ENCODE data around the gene EPB41L1.

EPB41L1 gene

DNA sequence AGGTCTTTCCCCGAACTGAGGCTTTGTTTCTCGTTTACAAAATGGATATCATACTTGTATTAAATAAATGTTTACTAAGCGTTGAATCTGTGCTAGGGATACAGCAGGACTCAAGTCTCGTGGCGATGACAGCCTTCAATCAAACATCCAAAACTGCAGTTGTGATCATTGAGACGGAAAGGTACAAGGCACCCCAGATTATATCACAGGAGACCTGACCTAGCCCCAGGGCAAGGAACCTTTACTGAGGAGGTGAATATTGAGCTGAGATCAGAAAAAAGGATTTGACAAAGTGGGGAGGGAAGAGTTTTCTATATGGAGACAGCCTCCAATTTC lies 82.2 kb downstream of the EPB41L1 start:
- TF ChIP-seq, protein P1, sequence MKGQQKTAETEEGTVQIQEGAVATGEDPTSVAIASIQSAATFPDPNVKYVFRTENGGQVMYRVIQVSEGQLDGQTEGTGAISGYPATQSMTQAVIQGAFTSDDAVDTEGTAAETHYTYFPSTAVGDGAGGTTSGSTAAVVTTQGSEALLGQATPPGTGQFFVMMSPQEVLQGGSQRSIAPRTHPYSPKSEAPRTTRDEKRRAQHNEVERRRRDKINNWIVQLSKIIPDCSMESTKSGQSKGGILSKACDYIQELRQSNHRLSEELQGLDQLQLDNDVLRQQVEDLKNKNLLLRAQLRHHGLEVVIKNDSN (IDR thresholded peaks at IDR 0.05): no peak
- TF ChIP-seq NFIC (IDR thresholded peaks at IDR 0.05): no peak
- no peak for TF ChIP-seq EGR1 (IDR thresholded peaks at IDR 0.05)
- TF ChIP-seq TAF1 (IDR thresholded peaks at IDR 0.05; ENCODE audit: low read depth): no peak
- TF ChIP-seq RAD21 (IDR thresholded peaks at IDR 0.05; ENCODE audit: low read depth): no peak

- TF ChIP-seq EGR1 (IDR thresholded peaks at IDR 0.05) (no peak), MAX (IDR thresholded peaks at IDR 0.05) (no peak), REST (IDR thresholded peaks at IDR 0.05; ENCODE audit: low read depth) (no peak), ZBTB7A (IDR thresholded peaks at IDR 0.05; ENCODE audit: low read depth) (no peak), CREB1 (IDR thresholded peaks at IDR 0.05; ENCODE audit: low read depth) (no peak), NFIC (IDR thresholded peaks at IDR 0.05) (no peak), TAF1 (IDR thresholded peaks at IDR 0.05; ENCODE audit: low read depth) (no peak)
Measured at GRCh38 chr20:36237477-36237876, 82.9 kb downstream of the EPB41L1 start.

DNA sequence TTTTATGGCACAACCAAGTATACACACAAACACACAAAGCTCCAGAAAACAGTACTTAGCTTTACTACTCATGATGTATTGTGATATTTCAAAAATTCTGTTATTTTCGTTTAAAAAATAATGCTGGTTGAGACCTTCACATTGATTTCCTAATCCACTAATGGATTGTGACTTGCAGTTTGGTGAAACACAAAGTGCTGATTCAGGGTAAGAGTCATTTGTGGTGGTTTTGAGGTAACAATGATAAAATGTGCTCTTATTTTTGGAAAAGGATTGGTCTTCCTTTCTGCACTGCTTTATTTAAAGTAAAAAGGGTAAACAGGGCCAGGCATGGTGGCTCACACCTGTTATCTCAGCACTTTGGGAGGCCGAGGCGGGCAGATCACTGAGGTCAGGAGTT lies 83.6 kb downstream of the EPB41L1 start:
- TF ChIP-seq RAD21 (IDR thresholded peaks at IDR 0.05; ENCODE audit: low read depth) (no peak), EP300 (IDR thresholded peaks at IDR 0.05; ENCODE audit: borderline replicate concordance) (no peak), ZBTB7A (IDR thresholded peaks at IDR 0.05; ENCODE audit: low read depth) (no peak), TAF1 (IDR thresholded peaks at IDR 0.05; ENCODE audit: low read depth) (no peak), YY1 (IDR thresholded peaks at IDR 0.05; ENCODE audit: low read depth) (no peak), EGR1 (IDR thresholded peaks at IDR 0.05) (no peak), MAX (IDR thresholded peaks at IDR 0.05) (no peak)
- TF ChIP-seq, protein P1 (IDR thresholded peaks at IDR 0.05): no peak

DNA sequence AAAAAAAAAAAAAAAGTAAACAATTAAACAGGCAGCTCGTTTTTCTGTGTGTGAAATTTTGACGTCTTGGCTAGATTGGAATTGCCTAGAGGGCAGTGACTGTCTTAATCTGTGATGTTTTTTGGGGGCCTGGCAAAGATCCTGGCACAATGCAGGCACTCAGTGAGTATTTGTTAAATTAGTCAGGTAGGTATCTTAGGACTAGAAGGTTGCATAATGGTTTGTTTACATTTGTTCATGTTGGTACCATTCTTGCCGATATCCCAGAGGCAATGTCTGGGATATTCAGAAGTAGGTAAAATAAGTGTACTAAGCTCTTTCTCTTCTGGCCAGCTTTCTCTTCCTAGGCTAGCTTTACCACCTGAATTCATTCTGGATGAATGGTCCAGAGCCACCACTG lies 84.2 kb downstream of the EPB41L1 start:
- TF ChIP-seq CEBPB (IDR thresholded peaks at IDR 0.05): no peak
- TF ChIP-seq EGR1 (IDR thresholded peaks at IDR 0.05): no peak
- TF ChIP-seq FOXM1 (IDR thresholded peaks at IDR 0.05; ENCODE audit: borderline replicate concordance, low read depth): no peak
- TF ChIP-seq REST (IDR thresholded peaks at IDR 0.05; ENCODE audit: low read depth): no peak
- no peak for TF ChIP-seq RAD21 (IDR thresholded peaks at IDR 0.05; ENCODE audit: low read depth)
- TF ChIP-seq YY1 (IDR thresholded peaks at IDR 0.05; ENCODE audit: low read depth): no peak
- TF ChIP-seq, protein P1 (IDR thresholded peaks at IDR 0.05): no peak
- no peak for TF ChIP-seq TAF1 (IDR thresholded peaks at IDR 0.05; ENCODE audit: low read depth)
- no peak for TF ChIP-seq ZBTB7A (IDR thresholded peaks at IDR 0.05; ENCODE audit: low read depth)
- TF ChIP-seq EP300 (IDR thresholded peaks at IDR 0.05; ENCODE audit: borderline replicate concordance): no peak
- no peak for TF ChIP-seq TCF12 (IDR thresholded peaks at IDR 0.05; ENCODE audit: low read depth)
- TF ChIP-seq MAX (IDR thresholded peaks at IDR 0.05): no peak
- TF ChIP-seq TEAD4 (IDR thresholded peaks at IDR 0.05): no peak
- no peak for TF ChIP-seq CREB1 (IDR thresholded peaks at IDR 0.05; ENCODE audit: low read depth)

- TF ChIP-seq MAX (IDR thresholded peaks at IDR 0.05) (no peak), TCF12 (IDR thresholded peaks at IDR 0.05; ENCODE audit: low read depth) (no peak), EGR1 (IDR thresholded peaks at IDR 0.05) (no peak), ZBTB7A (IDR thresholded peaks at IDR 0.05; ENCODE audit: low read depth) (no peak), CEBPB (IDR thresholded peaks at IDR 0.05) (no peak), FOXM1 (IDR thresholded peaks at IDR 0.05; ENCODE audit: borderline replicate concordance, low read depth) (no peak), EP300 (IDR thresholded peaks at IDR 0.05; ENCODE audit: borderline replicate concordance) (no peak), TEAD4 (IDR thresholded peaks at IDR 0.05) (no peak), TAF1 (IDR thresholded peaks at IDR 0.05; ENCODE audit: low read depth) (no peak), NFIC (IDR thresholded peaks at IDR 0.05) (no peak), RAD21 (IDR thresholded peaks at IDR 0.05; ENCODE audit: low read depth) (no peak), REST (IDR thresholded peaks at IDR 0.05; ENCODE audit: low read depth) (no peak), YY1 (IDR thresholded peaks at IDR 0.05; ENCODE audit: low read depth) (no peak), CREB1 (IDR thresholded peaks at IDR 0.05; ENCODE audit: low read depth) (no peak)
- TF ChIP-seq, protein P1 (IDR thresholded peaks at IDR 0.05): no peak
Measured at GRCh38 chr20:36240076-36240475, 85.5 kb downstream of the EPB41L1 start.

Measured in Ishikawa (cell line).